ENCODE data around the gene SRSF12.
"Not testable (repeated sequence)": the region's sequence is repeated elsewhere in the genome, so short reads cannot be mapped to it uniquely, and the experiment has no call there.

Gene SRSF12

DNA sequence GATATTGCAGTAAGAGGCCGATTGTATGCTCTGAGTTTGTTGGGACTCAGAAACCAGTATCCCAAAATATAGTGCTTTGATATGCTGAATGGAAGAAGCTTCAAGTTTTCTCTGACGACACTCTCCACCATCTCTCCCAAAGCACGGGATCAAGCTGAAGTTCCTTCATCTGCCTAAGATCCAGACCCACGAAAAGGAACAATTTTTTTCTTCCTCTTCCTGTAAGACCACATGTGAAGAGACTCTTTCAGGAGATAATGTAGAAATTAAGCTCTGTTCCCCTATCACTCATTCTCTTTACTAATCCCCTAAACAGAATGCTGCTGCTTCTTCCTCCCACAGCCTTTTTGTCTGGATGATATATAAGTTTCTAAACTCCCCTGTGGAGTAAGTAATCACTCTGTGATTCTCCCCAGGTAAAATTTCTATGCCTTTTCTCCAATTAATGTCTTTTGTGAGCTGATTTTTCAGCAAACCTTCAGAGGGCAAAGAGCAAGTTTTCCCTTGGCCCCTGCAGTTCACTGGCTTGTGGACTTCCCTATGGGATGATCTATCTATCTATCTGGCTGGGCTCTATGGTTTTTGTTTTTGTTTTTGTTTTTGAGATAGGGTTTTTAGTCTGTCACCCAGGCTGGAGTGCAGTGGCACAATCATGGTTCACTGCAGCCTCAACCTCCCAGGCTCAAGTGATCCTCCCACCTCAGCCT, 50.8 kb downstream of the SRSF12 start (continued):
- TF ChIP-seq, protein P1, sequence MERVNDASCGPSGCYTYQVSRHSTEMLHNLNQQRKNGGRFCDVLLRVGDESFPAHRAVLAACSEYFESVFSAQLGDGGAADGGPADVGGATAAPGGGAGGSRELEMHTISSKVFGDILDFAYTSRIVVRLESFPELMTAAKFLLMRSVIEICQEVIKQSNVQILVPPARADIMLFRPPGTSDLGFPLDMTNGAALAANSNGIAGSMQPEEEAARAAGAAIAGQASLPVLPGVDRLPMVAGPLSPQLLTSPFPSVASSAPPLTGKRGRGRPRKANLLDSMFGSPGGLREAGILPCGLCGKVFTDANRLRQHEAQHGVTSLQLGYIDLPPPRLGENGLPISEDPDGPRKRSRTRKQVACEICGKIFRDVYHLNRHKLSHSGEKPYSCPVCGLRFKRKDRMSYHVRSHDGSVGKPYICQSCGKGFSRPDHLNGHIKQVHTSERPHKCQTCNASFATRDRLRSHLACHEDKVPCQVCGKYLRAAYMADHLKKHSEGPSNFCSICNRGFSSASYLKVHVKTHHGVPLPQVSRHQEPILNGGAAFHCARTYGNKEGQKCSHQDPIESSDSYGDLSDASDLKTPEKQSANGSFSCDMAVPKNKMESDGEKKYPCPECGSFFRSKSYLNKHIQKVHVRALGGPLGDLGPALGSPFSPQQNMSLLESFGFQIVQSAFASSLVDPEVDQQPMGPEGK (CRISPR knock-in tag; IDR thresholded peaks at IDR 0.05; ENCODE audit: borderline replicate concordance), result no peak
- TF ChIP-seq ZNF8 (CRISPR knock-in tag; IDR thresholded peaks at IDR 0.05) (no peak), RARB (CRISPR knock-in tag; IDR thresholded peaks at IDR 0.05) (no peak)

DNA sequence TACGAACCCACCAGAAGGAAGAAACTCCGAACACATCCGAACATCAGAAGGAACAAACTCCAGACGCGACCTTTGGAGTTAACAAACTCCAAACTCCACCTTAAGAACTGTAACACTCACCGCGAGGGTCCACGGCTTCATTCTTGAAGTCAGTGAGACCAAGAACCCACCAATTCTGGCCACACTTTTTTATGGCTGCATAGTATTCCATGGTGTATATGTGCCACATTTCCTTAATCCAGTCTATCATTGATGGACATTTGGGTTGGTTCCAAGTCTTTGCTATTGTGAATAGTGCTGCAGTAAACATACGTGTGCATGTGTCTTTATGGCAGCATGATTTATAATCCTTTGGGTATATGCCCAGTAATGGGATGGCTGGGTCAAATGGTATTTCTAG, 51.8 kb downstream of the SRSF12 start:
- not testable (repeated sequence) for ATAC-seq

DNA sequence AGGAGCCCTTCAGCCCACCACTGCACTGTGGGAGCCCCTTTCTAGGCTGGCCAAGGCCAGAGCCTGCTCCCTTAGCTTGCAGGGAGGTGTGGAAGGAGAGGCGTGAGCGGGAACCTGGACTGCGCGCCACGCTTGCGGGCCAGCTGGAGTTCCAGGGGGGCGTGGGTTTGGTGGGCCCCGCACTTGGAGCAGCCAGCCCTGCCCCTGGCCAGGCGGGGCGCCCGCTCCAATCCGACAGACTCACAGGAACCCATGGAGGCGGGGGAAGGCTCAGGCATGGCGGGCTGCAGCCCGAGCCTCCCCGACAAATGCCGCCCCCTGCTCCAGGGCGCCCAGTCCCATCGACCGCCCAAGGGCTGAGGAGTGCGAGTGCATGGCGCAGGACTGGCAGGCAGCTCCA, 52.9 kb downstream of the SRSF12 start:
- ATAC-seq, result not testable (repeated sequence)

DNA sequence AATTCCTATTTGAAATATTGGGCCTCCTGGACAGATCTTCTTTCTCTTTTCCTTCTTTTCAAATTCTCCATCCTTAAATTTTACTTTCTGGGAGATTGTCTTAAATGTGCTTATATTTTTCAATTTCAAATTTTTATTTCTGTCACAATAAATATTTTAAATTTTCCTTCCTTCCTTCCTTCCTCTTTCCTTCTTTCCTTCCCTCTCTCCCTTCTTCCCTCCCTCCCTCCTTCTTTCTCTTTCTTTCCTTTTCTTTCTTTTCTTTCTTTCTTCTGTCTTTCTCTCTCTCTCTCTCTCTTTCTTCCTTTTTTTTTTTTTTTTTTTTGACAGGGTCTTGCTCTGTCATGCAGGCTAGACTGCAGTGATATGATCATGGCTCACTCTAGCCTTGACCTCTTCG, 54.0 kb downstream of the SRSF12 start:
- ATAC-seq, result no peak
- TF ChIP-seq PPARA (CRISPR knock-in tag; IDR thresholded peaks at IDR 0.05; ENCODE audit: borderline replicate concordance) (no peak), TCF4 (CRISPR knock-in tag; IDR thresholded peaks at IDR 0.05; ENCODE audit: borderline replicate concordance) (no peak), TOX (CRISPR knock-in tag; IDR thresholded peaks at IDR 0.05; ENCODE audit: borderline replicate concordance) (no peak), ZNF565 (CRISPR knock-in tag; conservative IDR thresholded peaks at IDR 0.05; ENCODE audit: low read depth) (no peak), BACH2 (CRISPR knock-in tag; IDR thresholded peaks at IDR 0.05; ENCODE audit: borderline replicate concordance) (no peak), GLIS3 (CRISPR knock-in tag; IDR thresholded peaks at IDR 0.05) (no peak), ARNTL (CRISPR knock-in tag; IDR thresholded peaks at IDR 0.05; ENCODE audit: borderline replicate concordance, low read depth) (no peak), CSDC2 (CRISPR knock-in tag; IDR thresholded peaks at IDR 0.05) (no peak), ZNF70 (CRISPR knock-in tag; IDR thresholded peaks at IDR 0.05) (no peak)
- TF ChIP-seq, protein P2, sequence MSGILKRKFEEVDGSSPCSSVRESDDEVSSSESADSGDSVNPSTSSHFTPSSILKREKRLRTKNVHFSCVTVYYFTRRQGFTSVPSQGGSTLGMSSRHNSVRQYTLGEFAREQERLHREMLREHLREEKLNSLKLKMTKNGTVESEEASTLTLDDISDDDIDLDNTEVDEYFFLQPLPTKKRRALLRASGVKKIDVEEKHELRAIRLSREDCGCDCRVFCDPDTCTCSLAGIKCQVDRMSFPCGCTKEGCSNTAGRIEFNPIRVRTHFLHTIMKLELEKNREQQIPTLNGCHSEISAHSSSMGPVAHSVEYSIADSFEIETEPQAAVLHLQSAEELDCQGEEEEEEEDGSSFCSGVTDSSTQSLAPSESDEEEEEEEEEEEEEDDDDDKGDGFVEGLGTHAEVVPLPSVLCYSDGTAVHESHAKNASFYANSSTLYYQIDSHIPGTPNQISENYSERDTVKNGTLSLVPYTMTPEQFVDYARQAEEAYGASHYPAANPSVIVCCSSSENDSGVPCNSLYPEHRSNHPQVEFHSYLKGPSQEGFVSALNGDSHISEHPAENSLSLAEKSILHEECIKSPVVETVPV (CRISPR knock-in tag; IDR thresholded peaks at IDR 0.05), result no peak

DNA sequence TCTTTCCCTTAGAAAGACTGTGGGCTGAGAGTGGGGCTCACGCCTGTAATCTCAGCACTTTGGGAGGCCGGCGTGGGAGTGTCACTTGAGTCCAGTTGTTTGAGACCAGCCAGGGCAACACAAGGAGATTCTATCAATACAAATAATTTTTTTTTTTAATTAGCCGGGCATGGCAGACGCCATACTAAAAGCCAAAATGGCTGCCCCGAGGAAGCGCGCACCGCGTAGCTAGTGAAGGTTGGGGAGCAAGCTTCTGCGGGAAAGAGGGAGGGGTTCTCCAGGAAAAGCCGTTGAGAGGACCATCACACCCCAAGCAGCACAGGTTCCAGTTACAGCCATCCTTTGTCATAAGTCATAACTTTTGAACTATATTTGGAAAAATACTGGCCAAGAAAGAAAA, 58.6 kb downstream of the SRSF12 start:
- TF ChIP-seq GLIS3 (CRISPR knock-in tag; IDR thresholded peaks at IDR 0.05) (no peak), ZNF70 (CRISPR knock-in tag; IDR thresholded peaks at IDR 0.05) (no peak), TOX (CRISPR knock-in tag; IDR thresholded peaks at IDR 0.05; ENCODE audit: borderline replicate concordance) (no peak), BACH2 (CRISPR knock-in tag; IDR thresholded peaks at IDR 0.05; ENCODE audit: borderline replicate concordance) (no peak), ZNF8 (CRISPR knock-in tag; IDR thresholded peaks at IDR 0.05) (no peak), PPARA (CRISPR knock-in tag; IDR thresholded peaks at IDR 0.05; ENCODE audit: borderline replicate concordance) (no peak), ARNTL (CRISPR knock-in tag; IDR thresholded peaks at IDR 0.05; ENCODE audit: borderline replicate concordance, low read depth) (no peak), OSR1 (CRISPR knock-in tag; IDR thresholded peaks at IDR 0.05) (no peak), ZFP30 (CRISPR knock-in tag; IDR thresholded peaks at IDR 0.05) (no peak), ZNF565 (CRISPR knock-in tag; conservative IDR thresholded peaks at IDR 0.05; ENCODE audit: low read depth) (no peak), ISL1 (CRISPR knock-in tag; IDR thresholded peaks at IDR 0.05) (no peak)
- TF ChIP-seq, protein P3, sequence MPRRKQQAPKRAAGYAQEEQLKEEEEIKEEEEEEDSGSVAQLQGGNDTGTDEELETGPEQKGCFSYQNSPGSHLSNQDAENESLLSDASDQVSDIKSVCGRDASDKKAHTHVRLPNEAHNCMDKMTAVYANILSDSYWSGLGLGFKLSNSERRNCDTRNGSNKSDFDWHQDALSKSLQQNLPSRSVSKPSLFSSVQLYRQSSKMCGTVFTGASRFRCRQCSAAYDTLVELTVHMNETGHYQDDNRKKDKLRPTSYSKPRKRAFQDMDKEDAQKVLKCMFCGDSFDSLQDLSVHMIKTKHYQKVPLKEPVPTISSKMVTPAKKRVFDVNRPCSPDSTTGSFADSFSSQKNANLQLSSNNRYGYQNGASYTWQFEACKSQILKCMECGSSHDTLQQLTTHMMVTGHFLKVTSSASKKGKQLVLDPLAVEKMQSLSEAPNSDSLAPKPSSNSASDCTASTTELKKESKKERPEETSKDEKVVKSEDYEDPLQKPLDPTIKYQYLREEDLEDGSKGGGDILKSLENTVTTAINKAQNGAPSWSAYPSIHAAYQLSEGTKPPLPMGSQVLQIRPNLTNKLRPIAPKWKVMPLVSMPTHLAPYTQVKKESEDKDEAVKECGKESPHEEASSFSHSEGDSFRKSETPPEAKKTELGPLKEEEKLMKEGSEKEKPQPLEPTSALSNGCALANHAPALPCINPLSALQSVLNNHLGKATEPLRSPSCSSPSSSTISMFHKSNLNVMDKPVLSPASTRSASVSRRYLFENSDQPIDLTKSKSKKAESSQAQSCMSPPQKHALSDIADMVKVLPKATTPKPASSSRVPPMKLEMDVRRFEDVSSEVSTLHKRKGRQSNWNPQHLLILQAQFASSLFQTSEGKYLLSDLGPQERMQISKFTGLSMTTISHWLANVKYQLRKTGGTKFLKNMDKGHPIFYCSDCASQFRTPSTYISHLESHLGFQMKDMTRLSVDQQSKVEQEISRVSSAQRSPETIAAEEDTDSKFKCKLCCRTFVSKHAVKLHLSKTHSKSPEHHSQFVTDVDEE (CRISPR knock-in tag; IDR thresholded peaks at IDR 0.05), result no peak
- TF ChIP-seq, protein P4, sequence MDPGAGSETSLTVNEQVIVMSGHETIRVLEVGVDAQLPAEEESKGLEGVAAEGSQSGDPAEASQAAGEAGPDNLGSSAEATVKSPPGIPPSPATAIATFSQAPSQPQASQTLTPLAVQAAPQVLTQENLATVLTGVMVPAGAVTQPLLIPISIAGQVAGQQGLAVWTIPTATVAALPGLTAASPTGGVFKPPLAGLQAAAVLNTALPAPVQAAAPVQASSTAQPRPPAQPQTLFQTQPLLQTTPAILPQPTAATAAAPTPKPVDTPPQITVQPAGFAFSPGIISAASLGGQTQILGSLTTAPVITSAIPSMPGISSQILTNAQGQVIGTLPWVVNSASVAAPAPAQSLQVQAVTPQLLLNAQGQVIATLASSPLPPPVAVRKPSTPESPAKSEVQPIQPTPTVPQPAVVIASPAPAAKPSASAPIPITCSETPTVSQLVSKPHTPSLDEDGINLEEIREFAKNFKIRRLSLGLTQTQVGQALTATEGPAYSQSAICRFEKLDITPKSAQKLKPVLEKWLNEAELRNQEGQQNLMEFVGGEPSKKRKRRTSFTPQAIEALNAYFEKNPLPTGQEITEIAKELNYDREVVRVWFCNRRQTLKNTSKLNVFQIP (CRISPR knock-in tag; IDR thresholded peaks at IDR 0.05; ENCODE audit: borderline replicate concordance, low read depth), result no peak
- TF ChIP-seq, protein P1 (CRISPR knock-in tag; IDR thresholded peaks at IDR 0.05; ENCODE audit: borderline replicate concordance), result no peak
- ATAC-seq, result no peak

Data from SK-N-SH treated with all-trans-retinoic acid at 6 μM for 48 hours (cell line).